GM10266 (cell line): ENCODE results near the gene RTBDN.
"Not testable (repeated sequence)": the region's sequence is repeated elsewhere in the genome, so short reads cannot be mapped to it uniquely, and the experiment has no call there.

Experiments used
- DNase-seq: peaks from one replicate; pipeline ENCODE4 v3.0.0; 2012; ENCODE audit errors: extremely low spot score
- TF ChIP-seq, protein P1 (sequence below): IDR thresholded peaks from 2 replicates; pipeline ENCODE4 v1.5.1; 2012; ENCODE audit warnings: mild to moderate bottlenecking, low read depth; ENCODE audit not compliant: control insufficient read depth, insufficient read depth; ENCODE audit errors: missing control alignments

RTBDN gene

DNA sequence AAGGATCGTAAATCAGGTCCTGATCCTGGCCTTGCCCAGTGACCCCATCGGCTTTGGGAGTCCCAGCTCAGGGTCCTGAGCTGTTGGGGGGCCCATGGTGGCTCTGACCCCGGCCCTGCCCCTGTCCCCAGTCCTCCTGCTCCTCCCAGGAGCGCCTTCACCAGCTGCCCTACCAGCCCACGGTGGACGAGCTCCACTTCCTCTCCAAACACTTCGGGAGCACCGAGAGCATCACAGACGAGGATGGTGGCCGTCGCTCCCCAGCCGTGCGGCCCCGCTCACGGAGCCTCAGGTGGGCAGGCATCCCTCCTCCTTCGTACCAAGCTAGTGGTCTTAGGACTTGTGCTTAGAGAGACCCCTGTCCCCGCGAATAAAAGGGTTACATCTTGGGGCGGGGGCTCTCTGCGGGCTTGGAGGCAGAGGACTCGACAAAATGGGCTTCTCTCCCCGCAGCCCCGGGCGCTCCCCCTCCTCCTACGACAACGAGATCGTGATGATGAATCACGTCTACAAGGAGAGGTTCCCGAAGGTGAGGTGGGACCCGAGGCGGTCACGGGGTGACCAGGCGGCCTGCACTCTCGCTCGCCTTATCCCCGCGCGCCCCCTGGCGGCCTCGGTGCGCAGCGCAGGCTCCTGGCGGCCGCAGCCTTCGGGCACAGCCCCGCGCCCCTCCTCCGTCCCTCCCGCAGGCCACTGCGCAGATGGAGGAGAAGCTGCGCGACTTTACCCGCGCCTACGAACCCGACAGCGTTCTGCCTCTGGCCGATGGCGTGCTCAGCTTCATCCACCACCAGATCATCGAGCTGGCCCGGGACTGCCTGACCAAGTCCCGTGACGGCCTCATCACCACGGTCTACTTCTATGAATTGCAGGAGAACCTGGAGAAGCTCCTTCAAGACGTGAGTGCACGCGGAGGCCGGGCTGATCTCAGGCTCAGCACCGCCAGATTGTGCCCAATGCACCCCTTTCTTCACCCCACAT, 13.1 kb upstream of the RTBDN start:
- peak; percentile 92 for DNase-seq
- TF ChIP-seq, protein P1, sequence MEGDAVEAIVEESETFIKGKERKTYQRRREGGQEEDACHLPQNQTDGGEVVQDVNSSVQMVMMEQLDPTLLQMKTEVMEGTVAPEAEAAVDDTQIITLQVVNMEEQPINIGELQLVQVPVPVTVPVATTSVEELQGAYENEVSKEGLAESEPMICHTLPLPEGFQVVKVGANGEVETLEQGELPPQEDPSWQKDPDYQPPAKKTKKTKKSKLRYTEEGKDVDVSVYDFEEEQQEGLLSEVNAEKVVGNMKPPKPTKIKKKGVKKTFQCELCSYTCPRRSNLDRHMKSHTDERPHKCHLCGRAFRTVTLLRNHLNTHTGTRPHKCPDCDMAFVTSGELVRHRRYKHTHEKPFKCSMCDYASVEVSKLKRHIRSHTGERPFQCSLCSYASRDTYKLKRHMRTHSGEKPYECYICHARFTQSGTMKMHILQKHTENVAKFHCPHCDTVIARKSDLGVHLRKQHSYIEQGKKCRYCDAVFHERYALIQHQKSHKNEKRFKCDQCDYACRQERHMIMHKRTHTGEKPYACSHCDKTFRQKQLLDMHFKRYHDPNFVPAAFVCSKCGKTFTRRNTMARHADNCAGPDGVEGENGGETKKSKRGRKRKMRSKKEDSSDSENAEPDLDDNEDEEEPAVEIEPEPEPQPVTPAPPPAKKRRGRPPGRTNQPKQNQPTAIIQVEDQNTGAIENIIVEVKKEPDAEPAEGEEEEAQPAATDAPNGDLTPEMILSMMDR = peak; percentile 100

DNA sequence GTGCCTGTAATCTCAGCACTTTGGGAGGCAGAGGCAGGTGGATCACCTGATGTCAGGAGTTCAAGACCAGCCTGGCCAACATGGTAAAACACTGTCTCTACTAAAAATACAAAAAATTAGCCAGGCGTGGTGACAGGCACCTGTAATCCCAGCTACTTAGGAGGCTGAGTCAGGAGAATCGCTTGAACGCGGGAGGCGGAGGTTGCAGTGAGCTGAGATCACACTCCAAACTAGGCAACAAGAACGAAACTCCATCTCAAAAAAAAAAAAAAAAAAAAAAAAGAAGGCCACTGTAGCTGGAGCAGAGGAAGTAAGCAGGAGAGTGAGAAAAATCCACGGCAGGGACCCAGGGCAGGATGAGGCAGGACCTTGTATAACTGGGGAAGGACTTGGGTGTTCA, 12.2 kb upstream of the RTBDN start:
- not testable (repeated sequence) for DNase-seq

DNA sequence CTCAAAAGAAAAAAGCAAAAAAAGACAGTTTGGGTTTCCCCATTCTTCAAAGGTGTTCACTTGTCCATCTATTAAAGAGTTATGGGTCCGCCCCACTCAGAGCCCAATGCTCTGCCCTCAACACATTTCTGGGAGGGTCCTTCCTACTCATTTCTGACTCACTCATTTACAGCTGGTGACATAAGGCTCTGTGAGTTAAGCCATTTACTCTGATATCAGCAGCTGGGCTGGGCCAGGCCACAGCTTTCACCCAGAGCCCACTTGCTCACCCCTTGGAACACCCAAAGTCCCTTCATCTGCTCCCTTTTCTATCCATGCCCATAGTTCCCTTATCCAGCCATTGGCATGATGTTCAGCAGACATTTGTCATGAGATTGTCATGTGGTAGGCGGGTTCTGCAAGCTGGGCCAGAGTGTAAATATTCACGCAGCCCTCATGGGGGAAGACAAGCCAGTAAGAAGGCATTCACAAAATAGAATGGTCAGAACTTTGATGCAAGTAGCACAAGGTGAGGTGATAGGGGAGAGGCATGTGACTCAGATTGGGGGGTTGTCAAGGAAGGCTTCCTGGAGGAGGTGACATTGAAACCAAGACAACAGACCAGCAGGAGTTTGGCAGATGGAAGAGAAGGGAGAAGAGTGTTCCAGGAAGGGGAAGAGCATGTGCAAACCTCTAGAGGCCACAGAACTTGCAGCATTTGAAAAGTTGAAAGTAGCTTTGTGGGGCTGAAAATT, 9.8 kb upstream of the RTBDN start:
- TF ChIP-seq, protein P1 = no peak
- DNase-seq = no peak

DNA sequence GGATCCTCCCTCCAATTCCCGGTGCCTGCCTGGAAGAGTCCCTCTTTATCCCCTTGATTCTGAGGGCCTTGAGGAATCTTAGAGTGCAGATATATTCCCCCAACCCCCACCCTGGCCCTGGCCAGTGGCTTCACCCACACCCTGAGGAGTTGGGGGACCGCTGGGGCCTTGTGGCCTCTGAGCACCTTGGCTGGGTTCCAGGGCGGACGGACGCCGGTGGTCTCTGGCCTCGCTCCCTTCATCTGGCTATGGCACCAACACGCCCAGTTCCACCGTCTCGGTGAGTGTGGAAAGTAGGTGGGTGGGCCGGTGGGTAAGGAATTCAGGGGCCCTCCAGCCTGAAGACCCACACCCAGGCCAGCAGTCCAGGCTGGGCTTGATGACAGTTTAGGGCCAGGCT, 8.9 kb upstream of the RTBDN start:
- no peak for DNase-seq
- TF ChIP-seq, protein P1 = no peak

DNA sequence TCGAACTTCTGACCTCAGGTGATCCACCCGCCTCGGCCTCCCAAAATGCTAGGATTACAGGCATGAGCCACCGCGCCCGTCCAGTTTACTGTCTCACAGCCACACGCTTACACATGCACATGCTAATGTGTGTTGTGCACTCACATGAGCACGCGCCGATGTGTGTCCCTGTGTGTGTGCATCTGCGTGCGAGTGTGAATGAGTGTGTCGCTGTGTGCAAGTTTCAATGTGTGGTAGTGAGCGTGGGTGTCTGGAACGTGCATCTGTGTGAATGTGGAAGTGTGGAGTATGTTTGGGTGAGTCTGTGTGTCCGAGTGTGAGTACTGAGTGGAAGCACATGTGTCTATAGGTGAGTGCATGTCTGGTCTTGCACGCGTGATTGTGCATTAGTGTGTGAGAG, 8.1 kb upstream of the RTBDN start:
- TF ChIP-seq, protein P1 = no peak
- no peak for DNase-seq

DNA sequence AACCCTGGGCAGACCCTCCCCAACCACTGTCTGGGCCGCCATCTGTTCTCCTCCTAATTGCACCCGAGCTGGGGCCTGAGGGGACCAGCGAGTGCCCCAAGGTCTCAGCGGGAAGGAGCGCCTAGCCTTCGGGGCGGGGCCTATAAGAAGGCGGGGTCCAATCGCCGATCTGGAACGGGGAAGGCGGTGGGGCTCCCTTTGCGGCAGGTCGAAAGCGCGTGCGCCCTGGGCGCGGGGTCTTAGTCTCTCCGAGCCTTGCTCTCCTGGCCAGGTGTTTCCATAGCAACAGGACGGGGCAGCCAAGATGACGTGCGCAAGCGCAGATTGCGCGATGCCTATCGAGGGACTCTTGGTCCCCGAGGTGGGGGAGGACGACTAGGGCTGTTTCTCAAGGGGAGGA, 6.7 kb upstream of the RTBDN start:
- TF ChIP-seq, protein P1 = no peak
- DNase-seq = no peak

DNA sequence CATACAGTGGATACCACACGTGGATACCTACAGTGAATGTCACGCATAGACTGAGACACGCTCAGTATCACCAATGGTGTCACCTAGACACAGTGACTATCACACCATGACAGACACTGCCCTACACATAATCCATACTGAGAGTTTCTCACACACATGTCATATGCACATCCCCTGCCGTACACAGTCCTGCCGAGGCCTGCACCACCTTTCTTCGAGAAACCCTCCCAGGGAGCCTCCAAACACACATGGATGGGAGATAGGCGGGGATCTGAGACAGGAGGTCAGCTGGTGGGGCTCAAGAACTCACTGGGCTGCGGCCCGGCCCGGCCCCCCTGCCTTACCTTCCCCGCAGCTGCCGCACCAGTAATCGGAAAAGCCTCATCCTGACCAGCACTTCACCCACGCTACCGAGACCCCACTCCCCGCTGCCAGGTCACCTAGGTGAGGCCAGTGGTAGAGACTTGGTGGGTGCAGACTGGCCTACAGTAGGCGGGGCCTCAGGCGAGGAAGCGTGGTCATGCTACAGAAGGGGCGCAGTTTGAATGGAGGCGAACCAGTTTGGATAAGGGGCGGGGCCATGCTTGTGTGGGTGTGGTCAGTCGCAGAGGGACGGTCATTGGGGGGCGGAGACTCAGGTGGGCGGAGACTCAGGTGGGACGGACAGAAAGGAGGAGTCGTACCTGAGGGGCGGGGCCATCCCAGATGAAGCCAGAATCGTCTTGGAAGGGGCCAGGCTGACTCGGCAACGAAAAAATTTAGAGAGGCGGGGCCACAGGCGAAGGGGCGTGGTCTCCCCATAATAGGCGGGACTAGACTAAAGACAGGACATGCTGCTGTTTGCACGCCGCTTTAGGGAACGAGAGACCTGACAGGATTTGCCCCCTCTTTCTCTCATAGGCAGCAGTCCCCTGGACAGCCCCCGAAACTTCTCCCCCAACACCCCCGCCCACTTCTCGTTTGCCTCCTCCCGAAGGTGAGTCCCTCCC, 6.0 kb upstream of the RTBDN start:
- DNase-seq = peak; percentile 79
- TF ChIP-seq, protein P1 = no peak
